Keratinocyte (primary cell): Measurements from ENCODE around the gene MTR. TPM values are rescaled to one million over a fixed set of nuclear protein-coding genes. Genes with fewer than 3 reads are reported as not detected.

Source experiments
- DNase-seq: peaks from one replicate; pipeline ENCODE4 v3.0.0-alpha.2; 2011; ENCODE audit warnings: low read depth, missing footprints, low spot score
- FAIRE-seq: peaks from 2 replicates; lab custom pipeline; 2011; peaks lifted over from hg19 to GRCh38; lab: Jason Lieb, UNC
- H2AFZ ChIP-seq: 2 replicates; pipeline ENCODE4 v1.6.0; 2012; ENCODE audit warnings: low read length, control low read depth, inconsistent platforms; ENCODE audit not compliant: control insufficient read depth
- H3K27ac ChIP-seq: 2 replicates; pipeline ENCODE4 v1.5.1; 2011; ENCODE audit warnings: low read length; ENCODE audit not compliant: control insufficient read depth, insufficient read depth
- H3K27me3 ChIP-seq: 3 replicates; pipeline ENCODE4 v1.6.0; 2011; ENCODE audit warnings: low read length; ENCODE audit not compliant: control insufficient read depth, insufficient read depth; ENCODE audit errors: extremely low read depth
- H3K36me3 ChIP-seq, 2 experiments: 2 replicates in 1 of 2; 3 replicates in 1 of 2; pipeline ENCODE4 v1.5.1; 2011; ENCODE audit warnings: low read length in 2 of 2, mild to moderate bottlenecking in 1 of 2; ENCODE audit not compliant: control insufficient read depth in 2 of 2, insufficient read depth in 2 of 2; ENCODE audit errors: extremely low read depth in 1 of 2
- H3K4me1 ChIP-seq: 3 replicates; pipeline ENCODE4 v1.5.1; 2011; ENCODE audit warnings: low read length; ENCODE audit not compliant: control insufficient read depth, insufficient read depth; ENCODE audit errors: extremely low read depth
- H3K4me2 ChIP-seq: 3 replicates; pipeline ENCODE4 v1.6.0; 2011; ENCODE audit warnings: low read depth, low read length; ENCODE audit not compliant: control insufficient read depth, insufficient read depth; ENCODE audit errors: extremely low read depth
- H3K4me3 ChIP-seq, 3 experiments: fragments of 200-600 bp in 1 of 3; sonication (generic) in 1 of 3; 2 replicates in 2 of 3; 3 replicates in 1 of 3; pipeline ENCODE4 v1.5.1; 2011 to 2016; ENCODE audit warnings: low read length in 3 of 3, mild to moderate bottlenecking in 3 of 3, control low read depth in 2 of 3, inconsistent platforms in 1 of 3, low read depth in 1 of 3, mixed read lengths in 1 of 3, mixed run types in 1 of 3, moderate library complexity in 1 of 3; ENCODE audit not compliant: control insufficient read depth in 2 of 3, insufficient read depth in 2 of 3; ENCODE audit errors: extremely low read depth in 1 of 3
- H3K79me2 ChIP-seq: 2 replicates; pipeline ENCODE4 v1.6.0; 2012; ENCODE audit warnings: low read length; ENCODE audit not compliant: control insufficient read depth, insufficient read depth
- H3K9ac ChIP-seq: 3 replicates; pipeline ENCODE4 v1.6.0; 2011; ENCODE audit warnings: low read length; ENCODE audit not compliant: control insufficient read depth, insufficient read depth; ENCODE audit errors: extremely low read depth
- H3K9me1 ChIP-seq: 3 replicates; pipeline ENCODE4 v1.6.0; 2011; ENCODE audit warnings: low read length; ENCODE audit not compliant: control insufficient read depth, insufficient read depth; ENCODE audit errors: extremely low read depth
- H3K9me3 ChIP-seq: 2 replicates; pipeline ENCODE4 v1.5.1; 2012; ENCODE audit warnings: low read depth, low read length; ENCODE audit not compliant: control insufficient read depth
- H4K20me1 ChIP-seq: 3 replicates; pipeline ENCODE4 v1.6.0; 2011; ENCODE audit warnings: low read length; ENCODE audit not compliant: control insufficient read depth, insufficient read depth; ENCODE audit errors: extremely low read depth
- EZH2 ChIP-seq: IDR thresholded peaks from one replicate; pipeline ENCODE4 v1.6.1; 2012; ENCODE audit warnings: inconsistent platforms, mild to moderate bottlenecking, low read length, moderate library complexity
- dilution Hi-C: fragments of 300-500 bp; cut with MboI; formaldehyde crosslinking; loops from one replicate; pipeline ENCODE4 v1.7.0; 2020; ENCODE audit warnings: low sequenced_read_pairs; ENCODE audit not compliant: extremely low pct_ligation_motif_present
- polyA plus RNA-seq, 5 experiments: library from polyadenylated mRNA; depleted of rRNA in 3 of 5; stranded (reverse) in 3 of 5; stranded (forward) in 1 of 5; unstranded in 1 of 5; fragments of >200 nt; gene quantifications; 1 replicate in 1 of 5; 2 replicates in 3 of 5; 3 replicates in 1 of 5; pipeline versions ENCODE4 v1.2.1 to v1.2.3, GENCODE V29; 2011 to 2012; ENCODE audit warnings: missing spikeins in 2 of 5, low read depth in 1 of 5, low replicate concordance in 1 of 5
- TF ChIP-seq, protein P1 (sequence below), 3 experiments: IDR thresholded peaks in 1 of 3; conservative IDR thresholded peaks in 1 of 3; optimal IDR thresholded peaks in 1 of 3; 2 replicates in 2 of 3; 3 replicates in 1 of 3; pipeline versions ENCODE3 to v1.5.1; 2011; ENCODE audit warnings: low read length in 3 of 3, mild to moderate bottlenecking in 3 of 3, moderate library complexity in 2 of 3, control low read depth in 1 of 3, inconsistent platforms in 1 of 3; ENCODE audit not compliant: insufficient read depth in 2 of 3; ENCODE audit errors: extremely low read depth in 1 of 3

MTR gene
- polyA plus RNA-seq, 1 donor (not counting 4 experiments of a cell fraction or from before 2014, with no cell fraction given) = 14.3 TPM

DNA sequence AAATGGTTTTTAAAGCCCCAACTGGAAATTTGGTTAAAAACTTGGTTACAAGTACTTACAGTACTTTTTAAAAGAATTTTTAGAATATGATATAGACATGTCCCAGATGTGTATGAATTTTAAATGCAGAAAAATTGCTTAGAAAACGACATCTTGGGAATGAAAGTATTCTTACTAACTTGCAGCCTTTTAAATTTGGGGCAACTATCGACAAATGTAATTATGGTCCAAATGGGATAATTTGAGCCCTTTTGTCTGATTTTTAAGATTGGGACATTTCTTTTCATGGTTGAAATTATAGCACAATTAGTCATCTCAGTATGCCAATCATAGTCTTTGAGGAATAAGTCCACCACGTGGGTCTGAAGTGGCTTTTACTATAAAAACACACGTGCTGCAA is 43.2 kb upstream of the MTR start:
- TF ChIP-seq EZH2 = no peak
- TF ChIP-seq, protein P1, sequence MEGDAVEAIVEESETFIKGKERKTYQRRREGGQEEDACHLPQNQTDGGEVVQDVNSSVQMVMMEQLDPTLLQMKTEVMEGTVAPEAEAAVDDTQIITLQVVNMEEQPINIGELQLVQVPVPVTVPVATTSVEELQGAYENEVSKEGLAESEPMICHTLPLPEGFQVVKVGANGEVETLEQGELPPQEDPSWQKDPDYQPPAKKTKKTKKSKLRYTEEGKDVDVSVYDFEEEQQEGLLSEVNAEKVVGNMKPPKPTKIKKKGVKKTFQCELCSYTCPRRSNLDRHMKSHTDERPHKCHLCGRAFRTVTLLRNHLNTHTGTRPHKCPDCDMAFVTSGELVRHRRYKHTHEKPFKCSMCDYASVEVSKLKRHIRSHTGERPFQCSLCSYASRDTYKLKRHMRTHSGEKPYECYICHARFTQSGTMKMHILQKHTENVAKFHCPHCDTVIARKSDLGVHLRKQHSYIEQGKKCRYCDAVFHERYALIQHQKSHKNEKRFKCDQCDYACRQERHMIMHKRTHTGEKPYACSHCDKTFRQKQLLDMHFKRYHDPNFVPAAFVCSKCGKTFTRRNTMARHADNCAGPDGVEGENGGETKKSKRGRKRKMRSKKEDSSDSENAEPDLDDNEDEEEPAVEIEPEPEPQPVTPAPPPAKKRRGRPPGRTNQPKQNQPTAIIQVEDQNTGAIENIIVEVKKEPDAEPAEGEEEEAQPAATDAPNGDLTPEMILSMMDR (optimal IDR thresholded peaks at IDR 0.05 in 1 of 3, IDR thresholded peaks at IDR 0.05 in 1 of 3, conservative IDR thresholded peaks at IDR 0.05 in 1 of 3; ENCODE audit: extremely low read depth in 1 of 3, insufficient read depth in 2 of 3, low read length in 3 of 3) = no peak
- Histone ChIP-seq H3K9ac (no peak overlapping the region), H3K9me3 (no peaks in the 10 kb centered on the region), H3K4me1 (no peaks in the 10 kb centered on the region), H3K4me3 (no peak overlapping the region), H3K27ac (no peak overlapping the region), H2AFZ (no peak overlapping the region), H3K4me2 (no peak overlapping the region), H3K36me3 (no peaks in the 10 kb centered on the region), H4K20me1 (no peaks in the 10 kb centered on the region), H3K79me2 (no peaks in the 10 kb centered on the region), H3K9me1 (no peaks in the 10 kb centered on the region), H3K27me3 (no peaks in the 10 kb centered on the region)
- dilution Hi-C loops = no loop called here
- DNase-seq = no peak
- FAIRE-seq = no peak

- dilution Hi-C loops = no loop called here
- no peaks in the 10 kb centered on the region for H3K9me1 ChIP-seq
- H3K4me1 ChIP-seq = no peaks in the 10 kb centered on the region
- no peak for TF ChIP-seq EZH2
- TF ChIP-seq, protein P1 (optimal IDR thresholded peaks at IDR 0.05 in 1 of 3, IDR thresholded peaks at IDR 0.05 in 1 of 3, conservative IDR thresholded peaks at IDR 0.05 in 1 of 3; ENCODE audit: extremely low read depth in 1 of 3, insufficient read depth in 2 of 3, low read length in 3 of 3) = peak in 1 of 3 experiments; percentile 40
- H3K9me3 ChIP-seq = no peaks in the 10 kb centered on the region
- no peak overlapping the region for H3K9ac ChIP-seq
- H3K4me3 ChIP-seq = no peak overlapping the region
- H3K79me2 ChIP-seq = no peaks in the 10 kb centered on the region
- no peak for FAIRE-seq
- no peak overlapping the region for H3K4me2 ChIP-seq
- H4K20me1 ChIP-seq = no peaks in the 10 kb centered on the region
- no peaks in the 10 kb centered on the region for H3K27me3 ChIP-seq
- no peaks in the 10 kb centered on the region for H3K36me3 ChIP-seq
- no peak overlapping the region for H3K27ac ChIP-seq
- no peak for DNase-seq
- H2AFZ ChIP-seq = no peak overlapping the region
These were observed 41.6 kb upstream of the MTR start for GRCh38 chr1:236753516-236753915.
